ENCODE data around the gene POLE.
A peak's percentile ranks its signal among the peaks of the same experiment; 100 is the strongest.
"Not testable (repeated sequence)": the region's sequence is repeated elsewhere in the genome, so short reads cannot be mapped to it uniquely, and the experiment has no call there.

Gene POLE

DNA sequence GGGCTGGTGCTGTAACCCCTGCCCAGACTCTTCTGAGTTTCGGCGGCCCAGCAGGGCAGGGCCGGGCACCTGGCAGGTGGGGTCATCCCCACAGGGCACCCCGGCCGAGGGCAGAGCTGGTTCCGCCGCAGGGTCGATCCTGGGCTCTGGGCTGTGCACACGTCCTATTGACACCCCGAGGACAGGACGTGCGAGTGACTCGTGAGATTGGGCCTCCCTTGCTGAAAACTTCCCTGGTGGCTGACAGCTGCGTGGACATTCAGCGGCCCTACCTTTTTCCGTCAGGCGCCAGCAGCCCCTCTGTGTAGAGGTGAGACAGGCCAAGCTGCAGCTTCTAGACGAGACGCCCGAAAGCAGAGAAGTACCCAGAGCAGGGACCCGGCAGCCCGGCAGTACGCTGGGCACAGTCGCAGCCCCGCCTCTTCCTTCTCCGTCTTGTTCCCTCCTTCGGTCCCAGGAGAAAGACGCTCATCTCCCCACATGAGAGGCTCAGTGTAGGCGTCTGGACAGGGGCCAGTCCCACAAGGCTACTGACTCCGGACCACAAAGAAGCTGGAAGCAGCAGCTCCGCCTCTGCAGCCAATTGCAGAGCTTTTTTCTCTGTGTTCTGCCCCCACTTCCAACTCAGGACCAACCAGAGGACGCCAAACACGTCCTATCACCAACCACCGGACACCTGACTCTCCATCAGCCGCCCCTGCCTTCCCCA, 76.9 kb downstream of the POLE start, which contains the start of gene LRCOL1:
Gene LRCOL1 (minus strand): TSS at position 532 of the 709 bp plus-strand sequence. CDS start 4,331 bp downstream, outside the sequence.
- DNase-seq: peak; percentile 61

DNA sequence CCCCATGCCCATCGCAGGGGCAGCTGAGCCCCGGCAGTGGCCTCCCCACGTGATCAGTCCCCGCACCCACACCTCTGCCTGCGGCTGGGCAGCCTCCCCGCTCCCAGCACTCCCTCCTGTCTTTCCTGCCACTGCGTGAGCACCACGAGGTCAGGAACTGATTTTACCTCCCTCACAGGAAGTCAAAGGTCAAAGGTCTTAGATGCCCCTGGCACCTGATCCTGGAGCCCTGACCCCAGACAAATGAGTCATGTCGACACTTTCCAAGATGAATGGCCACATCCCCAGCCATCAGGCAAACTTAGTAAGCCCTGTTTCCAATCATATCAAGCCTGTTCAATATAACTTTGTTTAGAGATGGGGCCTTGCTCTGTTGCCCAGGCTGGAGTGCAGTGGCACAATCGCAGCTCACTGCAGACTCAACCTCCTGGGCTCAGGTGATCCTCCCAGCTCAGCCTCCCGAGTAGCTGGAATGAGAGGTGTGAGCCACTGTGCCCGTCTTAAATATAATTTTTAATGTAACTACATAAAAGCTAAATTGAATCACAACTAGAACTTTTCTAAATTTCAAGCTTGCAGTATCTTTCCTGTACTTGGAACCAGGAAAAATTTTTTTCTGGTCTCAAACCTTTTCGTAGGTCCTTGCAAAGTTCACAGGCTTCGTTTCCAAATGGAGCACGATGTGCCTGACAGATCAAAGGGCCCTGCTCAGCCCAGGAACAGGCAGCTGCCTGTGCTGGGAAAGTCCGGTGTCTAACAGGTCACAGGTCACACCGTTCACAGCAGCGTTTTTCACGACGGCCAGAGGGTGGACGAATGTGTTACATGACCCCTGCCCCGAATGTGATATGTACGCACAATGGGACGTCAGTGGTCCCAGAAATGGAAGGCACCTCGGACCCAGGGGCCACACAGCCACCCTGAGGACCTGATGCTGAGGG, 78.6 kb downstream of the POLE start:
- DNase-seq: peak; percentile 63

DNA sequence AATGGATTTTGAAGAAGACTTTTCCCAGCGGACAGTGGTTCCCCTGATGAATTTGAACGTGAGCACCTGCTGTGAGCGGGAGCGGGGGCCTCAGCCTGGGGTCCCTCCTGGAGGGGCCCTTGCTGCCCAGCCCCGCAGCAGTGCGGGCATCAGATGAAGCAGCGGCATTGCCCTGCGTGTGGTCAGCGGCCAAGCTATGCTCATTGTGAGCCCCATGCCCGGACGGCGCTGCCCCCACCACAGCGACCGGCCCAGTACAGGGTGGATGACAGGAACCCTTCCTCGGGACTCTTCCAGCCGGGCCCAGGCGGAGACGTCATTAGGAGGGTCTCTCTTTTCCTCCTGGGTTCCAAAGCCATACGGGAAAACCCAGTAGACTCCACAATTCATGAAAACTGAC, 80.2 kb downstream of the POLE start:
- peak; percentile 52 for DNase-seq

GRCh38 chr12:132606466-132606865, 80.7 kb downstream of the POLE start:
- DNase-seq: peak; percentile 49

DNA sequence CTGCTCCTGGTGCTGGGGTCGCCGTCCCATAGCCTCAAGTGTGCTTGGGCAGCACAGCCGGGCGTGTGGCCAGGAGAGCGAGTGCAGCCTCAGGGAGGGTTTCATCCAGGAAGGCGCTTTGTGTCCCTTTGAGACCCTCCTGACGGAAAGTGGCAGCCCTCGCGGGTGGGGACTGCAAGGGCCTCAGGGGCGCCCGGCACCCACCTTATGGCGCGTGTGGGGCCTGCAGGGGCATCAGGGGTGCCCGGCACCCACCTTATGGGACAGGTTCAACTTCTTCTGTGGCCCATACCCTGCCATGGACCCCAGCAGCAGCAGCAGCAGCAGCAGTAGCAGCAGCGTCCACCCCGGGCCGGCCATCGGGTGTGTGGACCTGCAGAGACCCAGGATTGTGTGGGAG, 81.2 kb downstream of the POLE start:
- DNase-seq: peak; percentile 53

GRCh38 chr12:132604668-132605441, 82.3 kb downstream of the POLE start:
- peak; percentile 51 for DNase-seq

DNA sequence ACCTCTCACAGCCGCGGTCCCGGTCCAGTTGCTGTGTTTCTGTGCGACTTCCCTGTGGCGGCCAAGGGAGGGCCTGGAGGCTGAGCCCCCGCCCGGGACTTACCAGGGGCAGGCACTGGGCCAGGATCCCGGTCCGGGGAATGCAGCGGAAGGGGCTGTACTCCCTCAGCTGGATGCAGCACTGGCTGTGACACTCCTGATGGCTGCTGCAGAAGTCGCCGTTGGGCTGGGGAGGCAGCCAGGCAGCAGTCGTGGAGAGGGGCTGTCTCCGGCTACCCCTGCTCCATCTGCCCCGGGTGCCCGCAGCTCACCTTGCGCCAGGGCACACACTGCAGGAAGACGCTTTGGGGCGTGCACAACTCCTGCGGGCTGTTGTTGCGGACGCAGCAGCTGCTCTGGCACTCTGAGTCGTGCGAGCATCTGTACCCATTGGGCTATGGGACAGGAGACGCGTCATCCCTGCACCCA, 83.0 kb downstream of the POLE start:
- DNase-seq: peak; percentile 60

GRCh38 chr12:132603240-132604150, 83.6 kb downstream of the POLE start:
- no peak for DNase-seq

- no peak for DNase-seq
Observed at GRCh38 chr12:132602572-132603239, 84.4 kb downstream of the POLE start.

GRCh38 chr12:132601171-132601883, 85.8 kb downstream of the POLE start:
- no peak for DNase-seq

DNA sequence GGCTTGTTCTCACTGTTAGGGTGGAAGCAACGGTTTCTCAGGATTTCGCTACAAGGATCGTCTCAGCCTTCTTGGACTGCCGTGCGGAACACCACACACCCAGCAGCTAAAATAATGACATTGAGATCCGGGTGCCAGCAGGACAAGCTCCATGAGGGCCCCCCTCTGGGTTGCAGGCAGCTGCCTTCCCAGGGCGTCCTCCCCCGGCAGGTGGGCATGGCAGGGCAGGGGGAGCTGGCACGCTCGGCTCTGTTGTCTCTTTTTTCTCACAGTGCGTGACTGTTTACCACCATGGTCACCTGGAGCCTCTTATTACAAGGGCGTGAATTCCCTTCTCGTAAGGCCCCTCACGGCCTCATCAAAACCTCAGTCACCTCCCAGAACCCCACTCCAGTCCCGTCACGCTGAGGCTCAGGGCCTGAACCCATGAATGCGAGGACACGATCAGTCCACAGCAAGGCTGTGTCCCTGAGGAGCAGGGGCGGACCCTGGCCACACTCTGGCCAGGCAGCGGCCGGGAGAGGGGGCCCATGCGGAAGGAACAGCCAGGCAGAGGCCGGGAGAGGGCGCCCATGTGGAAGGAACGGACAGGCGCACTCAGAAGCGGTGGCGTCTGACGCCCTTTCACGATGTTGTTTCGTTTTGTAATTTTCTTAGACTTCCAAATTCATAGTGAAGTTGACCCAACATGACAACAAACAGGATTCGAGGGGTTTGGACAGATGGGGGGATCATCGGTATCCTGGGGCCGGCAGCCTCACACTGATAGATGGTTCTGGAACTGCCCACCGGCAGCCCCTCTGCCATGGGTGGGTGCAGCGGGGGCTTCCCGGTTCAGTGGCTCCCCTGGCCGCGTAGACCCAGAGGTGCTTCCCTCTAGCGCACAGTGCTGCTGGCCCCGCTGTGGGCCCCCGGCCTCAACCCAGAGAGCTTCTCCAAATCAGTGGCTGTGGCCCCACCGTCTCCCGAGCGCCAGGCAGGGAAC, 86.8 kb downstream of the POLE start:
- peak; percentile 92 for DNase-seq

DNA sequence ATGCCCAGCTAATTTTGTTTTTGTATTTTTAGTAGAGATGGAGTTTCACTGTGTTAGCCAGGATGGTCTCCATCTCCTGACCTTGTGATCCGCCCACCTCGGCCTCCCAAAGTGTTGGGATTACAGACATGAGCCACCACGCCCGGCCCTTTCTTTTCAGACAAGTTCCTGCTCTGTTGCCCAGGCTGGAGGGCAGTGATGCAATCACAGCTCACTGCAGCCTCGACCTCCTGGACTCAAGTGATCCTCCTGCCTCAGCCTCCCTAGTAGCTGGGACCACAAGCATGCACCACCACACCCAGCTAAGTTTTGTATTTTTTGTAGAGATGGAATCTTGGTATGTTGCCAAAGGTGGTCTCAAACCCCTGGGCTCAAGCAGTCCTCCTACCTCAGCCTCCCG, 87.6 kb downstream of the POLE start:
- not testable (repeated sequence) for DNase-seq

DNA sequence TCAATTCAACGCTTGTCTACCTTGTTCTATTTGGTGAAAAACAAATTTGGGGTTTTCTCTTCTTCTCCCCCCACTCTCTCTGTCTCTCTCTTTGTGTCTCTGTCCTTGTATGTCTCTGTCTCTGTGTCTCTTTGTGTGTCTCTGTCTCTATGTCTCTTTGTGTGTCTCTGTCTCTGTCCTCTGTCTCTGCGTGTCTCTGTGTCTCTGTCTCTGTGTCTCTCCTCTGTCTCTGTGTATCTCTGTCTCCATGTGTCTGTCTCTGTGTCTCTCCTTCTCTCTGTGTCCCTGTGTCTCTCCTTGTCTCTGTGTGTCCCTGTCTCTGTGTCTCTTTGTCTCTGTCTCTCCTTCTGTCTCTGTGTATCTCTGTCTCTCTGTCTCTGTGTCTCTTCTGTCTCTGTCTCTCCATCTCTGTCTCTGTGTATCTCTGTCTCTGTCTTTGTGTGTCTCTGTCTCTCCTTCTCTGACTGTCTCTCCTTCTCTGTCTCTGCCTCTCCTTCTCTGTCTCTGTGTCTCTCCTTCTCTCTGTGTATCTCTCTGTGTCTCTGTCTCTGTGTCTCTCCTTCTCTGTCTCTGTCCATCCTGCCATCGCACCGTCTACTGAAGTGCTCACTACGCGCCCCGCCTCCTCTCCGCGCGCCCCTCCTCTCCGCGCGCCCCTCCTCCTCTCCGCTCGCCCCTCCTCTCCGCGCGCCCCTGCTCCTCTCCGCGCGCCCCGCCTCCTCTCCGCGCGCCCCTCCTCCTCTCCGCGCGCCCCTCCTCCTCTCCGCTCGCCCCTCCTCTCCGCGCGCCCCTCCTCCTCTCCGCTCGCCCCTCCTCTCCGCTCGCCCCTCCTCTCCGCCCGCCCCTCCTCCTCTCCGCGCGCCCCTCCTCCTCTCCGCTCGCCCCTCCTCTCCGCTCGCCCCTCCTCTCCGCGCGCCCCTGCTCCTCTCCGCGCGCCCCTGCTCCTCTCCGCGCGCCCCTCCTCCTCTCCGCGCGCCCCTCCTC, 89.5 kb downstream of the POLE start:
- DNase-seq: no peak

DNA sequence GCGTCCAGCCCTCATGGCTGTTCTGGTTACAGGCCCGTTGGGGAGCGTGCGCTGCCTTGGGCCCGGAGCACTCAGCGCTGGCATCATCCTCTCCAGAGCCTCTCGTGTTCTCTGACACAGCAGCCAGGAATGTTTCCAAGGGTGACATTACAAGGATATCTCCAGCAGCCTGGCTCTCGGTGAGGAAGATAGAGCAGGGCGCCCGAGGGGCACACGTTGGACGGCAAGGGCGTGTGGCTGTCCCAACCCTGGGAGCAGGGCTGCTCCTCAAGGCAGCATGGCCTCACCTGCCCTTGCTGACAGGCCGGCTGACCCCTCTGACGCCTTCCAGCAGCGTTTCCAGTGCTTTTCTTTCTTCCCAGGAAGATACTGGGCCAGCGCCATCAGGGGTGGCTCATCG, 91.1 kb downstream of the POLE start:
- DNase-seq: peak; percentile 96

DNA sequence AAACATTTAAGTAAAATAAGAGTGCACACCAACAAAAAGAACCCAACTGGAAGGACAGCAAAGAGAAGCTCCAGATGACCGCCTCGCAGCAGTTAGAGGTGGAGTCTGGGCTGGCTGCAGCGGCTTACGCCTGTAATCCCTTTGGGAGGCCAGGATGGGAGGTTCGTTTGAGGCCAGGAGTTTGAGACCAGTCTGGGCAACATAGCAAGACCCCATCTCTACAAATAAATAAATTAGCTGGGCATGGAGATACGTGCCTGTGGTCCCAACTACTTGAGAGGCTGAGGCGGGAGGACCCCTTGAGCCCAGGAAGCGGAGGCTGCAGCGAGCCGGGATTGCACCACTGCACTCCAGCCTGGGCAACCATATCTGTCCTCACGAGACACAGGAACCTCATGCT, 92.0 kb downstream of the POLE start:
- DNase-seq: no peak

DNA sequence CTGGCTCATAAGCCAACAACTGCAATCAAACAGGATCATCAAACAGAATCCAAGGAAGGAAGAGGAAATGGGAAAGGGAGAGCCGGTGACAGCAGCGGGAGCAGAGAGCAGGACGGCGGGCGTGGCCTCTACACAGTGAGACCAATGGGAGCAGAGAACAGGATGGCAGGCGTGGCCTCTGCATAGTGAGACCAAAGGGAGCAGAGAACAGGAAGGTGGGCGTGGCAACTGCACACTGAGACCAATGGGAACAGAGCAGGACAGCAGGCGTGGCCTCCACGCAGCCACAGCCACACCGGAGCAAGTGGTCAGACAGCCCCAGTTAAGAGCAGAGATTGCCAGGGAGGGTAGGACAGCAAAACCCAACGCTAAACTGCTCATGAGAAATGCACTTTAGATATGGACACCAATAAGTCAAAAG, 93.2 kb downstream of the POLE start:
- peak; percentile 95 for DNase-seq

GRCh38 chr12:132593521-132593920, 93.6 kb downstream of the POLE start:
- DNase-seq: no peak

- no peak for DNase-seq
Observed at GRCh38 chr12:132593071-132593470, 94.1 kb downstream of the POLE start.

All from islet precursor cell (in vitro differentiated cells).